NCI-H524 treated with DMSO at 0.1 percent for 48 hours (cell line): ENCODE data around the gene MYLK.
"Not testable (repeated sequence)": the region's sequence is repeated elsewhere in the genome, so short reads cannot be mapped to it uniquely, and the experiment has no call there.

Experiments used
- DNase-seq: peaks from one replicate; lab custom pipeline; 2025; lab: John Stamatoyannopoulos, UW

Gene MYLK

DNA sequence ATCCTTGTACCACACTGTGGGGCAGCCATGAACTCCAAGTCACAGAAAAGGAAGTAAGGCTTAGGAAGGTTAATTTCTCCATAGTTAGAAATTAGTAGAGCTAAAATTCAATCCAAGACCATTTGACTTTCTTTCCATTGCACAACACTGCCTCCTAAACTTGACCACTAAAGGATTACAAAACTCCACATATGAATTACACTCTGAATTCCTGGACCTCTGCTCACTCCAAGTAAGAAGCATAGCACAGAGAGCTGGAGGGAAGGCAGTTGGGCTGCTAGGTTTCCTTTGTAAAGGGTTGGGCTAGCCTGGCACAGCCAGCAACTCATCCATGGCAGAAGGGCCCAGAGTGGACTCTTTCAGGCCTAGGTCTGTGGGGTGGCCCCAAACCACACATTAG is 134.4 kb downstream of the MYLK start:
- DNase-seq: no peak

DNA sequence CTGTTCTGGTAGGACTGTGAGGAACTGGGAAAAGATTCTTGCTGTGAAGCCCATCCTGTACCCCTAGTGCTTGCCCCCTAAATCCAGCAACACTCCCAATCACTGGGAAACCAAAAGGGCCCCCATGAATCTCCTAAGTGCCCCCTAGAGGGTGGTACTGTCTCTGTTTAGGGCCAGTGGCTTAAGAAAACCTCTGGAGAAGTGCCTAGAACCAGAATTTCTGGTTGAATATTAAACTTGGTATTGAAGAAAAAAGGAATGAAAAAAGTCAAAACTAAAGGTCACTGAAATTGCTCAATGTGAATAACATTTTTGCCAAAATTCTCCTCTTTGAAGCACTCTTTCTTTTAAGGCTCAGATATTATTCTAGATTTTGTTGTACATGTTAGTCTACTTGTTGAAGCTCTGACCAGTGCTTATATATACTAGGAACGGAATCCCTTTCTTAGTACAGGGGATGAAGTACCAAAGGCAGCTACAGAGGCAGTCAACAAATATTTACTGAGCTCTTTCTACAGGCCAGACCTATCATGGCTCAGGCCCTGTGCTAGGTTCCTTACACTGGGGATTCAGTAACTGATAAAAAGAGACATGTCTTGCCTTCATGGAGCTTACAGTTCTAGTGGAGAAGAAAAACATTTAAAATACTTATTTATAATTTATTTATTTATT is 138.8 kb downstream of the MYLK start:
- no peak for DNase-seq

DNA sequence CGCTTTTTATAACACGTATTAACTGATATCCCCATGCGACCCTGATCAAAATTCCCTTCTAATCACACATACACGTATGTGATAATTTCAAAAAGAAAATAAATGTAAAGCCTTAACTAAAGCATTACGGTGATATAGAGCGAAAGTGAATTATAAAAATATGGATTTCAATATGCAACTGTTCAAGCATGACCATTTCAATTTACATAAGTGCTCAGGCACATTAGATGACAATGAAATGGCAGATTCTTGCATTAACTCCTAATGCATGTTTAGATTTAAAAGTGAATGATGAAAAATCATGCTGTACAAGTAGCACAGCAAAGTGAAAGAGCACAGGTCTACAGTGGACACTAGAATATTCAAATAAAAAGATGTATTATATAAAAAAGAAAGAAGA is 140.1 kb downstream of the MYLK start:
- no peak for DNase-seq

DNA sequence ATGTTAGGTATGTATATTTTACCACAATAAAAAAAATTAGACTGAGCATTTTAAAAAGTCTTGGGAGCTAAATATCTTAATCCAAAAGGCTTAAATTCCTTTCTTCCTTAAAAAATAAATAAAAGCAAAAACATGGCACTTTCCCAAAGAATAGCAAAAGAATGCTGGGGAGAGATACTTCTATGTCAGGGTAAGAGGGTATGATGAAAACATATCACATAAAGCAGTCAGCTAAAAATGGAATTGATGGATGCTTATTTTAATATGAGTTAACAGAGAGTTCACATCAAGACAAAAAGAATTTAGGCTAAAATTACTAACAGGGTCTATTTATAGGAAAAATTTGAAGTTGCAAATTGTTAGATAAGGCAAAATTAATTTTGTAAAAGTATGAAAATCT is 141.0 kb downstream of the MYLK start:
- no peak for DNase-seq

DNA sequence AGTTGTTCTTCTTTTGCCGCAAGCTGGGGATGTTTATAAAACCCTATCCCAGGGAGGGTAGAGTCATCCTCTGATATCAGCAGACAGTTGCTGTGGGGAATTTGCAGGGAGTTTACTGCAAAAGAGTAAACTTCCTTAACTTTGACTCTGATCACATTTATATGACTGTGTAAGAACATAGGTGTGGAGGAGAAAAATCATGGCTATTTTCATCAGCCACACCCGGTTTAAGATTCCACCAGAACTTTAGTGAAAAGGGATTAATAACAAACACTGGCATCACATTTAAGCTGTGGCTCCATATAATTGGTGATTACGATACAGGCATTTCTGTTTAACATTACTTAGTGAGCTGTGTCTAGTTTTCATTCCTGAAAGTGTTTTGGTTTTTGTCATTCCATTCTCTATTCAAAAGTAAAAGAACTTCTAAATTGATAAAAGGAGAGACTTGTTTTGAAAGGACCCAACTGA is 143.1 kb downstream of the MYLK start:
- DNase-seq: no peak

DNA sequence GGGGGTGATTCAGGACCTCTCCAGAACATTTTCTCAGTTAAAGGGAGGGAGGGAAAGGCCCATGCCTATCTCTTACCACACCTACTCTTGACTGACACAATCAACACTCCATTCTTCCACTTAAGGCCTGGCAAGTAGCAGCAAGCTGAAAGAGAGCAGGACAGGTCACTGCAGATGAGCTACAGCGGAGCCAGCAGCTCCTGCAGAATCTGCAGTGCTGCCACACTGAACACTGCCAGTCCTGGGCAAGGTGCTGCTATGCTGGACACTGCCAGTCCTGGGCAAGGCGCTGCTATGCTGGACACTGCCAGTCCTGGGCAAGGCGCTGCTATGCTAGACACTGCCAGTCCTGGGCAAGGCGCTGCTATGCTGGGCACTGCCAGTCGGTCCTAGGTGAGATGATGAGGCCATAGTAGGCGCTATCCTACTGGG is 143.7 kb downstream of the MYLK start:
- DNase-seq: no peak

DNA sequence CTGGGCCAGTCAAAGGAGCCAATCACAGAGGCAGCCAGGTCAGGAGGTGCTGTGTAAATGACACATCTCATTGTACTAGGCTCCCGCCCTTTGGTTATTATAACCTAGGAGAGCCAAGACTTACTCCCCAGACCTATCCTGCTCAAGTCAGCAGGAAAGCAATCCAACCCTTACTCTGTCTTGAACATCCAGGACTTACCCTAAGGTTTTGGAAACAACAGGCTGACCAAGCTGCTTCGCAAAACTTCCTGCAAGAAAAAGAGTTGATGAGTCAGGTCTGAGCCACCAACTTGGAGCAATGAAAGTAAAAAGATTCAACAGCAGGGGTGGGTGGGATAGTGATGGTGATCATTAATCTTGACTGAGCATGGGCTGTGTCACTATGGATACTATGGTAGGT is 144.4 kb downstream of the MYLK start:
- DNase-seq: no peak

DNA sequence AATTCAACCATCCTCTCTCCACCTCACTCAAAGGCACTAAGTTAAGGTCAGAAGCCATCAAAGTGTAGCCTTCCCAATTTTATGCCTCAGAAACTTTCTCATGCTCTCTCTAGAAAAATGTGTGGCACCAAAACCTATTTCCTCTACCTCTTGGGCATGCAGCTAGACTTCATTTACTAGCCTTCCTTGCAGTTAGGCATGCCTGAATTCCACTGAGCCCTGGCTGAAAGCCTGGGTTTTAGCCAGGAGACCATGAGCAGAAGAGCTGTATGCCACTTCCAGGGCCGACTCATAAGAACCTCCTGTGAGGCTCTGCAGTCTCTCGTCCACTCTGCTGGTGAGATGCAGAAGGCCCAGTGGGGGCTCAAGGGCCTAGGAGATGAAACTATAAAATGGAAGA is 145.0 kb downstream of the MYLK start:
- DNase-seq: no peak

DNA sequence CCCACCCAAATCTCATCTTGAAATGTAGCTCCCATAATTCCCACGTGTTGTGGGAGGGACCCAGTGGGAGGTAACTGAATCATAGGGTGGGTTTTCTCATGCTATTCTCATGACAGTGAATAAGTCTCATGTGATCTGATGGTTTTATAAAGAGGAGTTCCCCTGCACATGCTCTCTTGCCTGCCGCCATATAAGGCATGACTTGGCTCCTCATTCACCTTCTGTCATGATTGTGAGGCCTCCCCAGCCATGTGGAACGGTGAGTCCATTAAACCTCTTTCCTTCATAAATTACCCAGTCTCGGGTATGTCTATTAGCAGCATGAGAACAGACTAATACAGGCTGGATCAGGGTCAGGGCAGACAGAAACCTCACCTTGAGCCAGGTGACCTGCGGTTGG is 145.6 kb downstream of the MYLK start:
- DNase-seq: not testable (repeated sequence)

DNA sequence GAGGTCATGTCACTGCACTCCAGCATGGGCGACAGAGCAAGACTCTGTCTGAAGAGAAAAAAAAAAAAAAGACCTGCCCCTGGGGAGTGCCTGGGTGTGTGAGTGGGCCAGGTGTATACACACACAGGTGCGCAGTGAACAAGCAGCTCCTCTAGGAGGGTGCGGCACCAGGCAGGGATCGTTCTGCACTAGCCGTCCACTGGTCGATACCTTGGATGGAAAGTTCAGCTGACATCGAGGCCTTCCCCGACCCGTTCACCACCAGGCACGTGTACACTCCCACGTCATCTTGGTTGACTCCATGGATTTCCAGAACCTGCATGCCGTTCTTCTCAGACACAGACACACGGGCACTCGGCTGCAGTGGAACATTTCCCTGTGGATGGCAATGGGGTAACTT is 147.0 kb downstream of the MYLK start:
- DNase-seq: no peak

DNA sequence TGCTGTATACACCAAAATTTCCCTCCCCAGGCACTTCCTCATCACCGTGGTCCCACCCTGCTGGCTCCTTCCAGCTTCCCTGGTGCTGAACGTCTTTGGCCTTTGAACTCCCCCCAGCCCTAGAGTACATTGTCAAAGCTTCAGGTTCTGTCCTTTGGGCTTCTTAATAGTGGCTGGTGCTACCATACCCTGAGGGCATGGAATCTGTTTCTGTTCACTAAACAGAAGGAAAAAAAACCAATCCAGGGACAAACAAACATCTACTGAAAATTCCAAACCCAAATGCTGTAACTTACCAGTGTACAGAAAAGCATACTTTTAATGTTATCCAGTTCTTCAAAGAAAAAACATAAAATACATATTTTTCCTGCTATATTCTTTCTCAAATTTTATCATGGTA is 148.7 kb downstream of the MYLK start:
- DNase-seq: no peak

DNA sequence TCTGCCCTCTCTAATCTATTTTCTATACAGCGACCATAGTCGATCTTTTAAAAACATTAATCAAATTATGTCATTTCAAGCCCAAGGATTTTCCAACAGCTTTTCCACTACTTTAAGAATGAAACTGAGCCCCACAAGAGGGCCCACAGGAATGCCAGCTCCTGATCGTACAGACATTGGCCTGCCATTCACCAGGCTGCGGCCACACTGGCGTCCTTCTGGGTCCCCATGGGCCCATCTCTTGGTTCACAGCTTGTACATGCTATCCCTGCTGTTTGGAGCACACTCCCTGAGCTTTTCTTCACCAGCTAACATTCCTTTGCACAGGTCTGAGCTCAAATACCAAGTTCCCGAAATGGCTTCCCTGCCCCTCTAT is 149.6 kb downstream of the MYLK start:
- no peak for DNase-seq

DNA sequence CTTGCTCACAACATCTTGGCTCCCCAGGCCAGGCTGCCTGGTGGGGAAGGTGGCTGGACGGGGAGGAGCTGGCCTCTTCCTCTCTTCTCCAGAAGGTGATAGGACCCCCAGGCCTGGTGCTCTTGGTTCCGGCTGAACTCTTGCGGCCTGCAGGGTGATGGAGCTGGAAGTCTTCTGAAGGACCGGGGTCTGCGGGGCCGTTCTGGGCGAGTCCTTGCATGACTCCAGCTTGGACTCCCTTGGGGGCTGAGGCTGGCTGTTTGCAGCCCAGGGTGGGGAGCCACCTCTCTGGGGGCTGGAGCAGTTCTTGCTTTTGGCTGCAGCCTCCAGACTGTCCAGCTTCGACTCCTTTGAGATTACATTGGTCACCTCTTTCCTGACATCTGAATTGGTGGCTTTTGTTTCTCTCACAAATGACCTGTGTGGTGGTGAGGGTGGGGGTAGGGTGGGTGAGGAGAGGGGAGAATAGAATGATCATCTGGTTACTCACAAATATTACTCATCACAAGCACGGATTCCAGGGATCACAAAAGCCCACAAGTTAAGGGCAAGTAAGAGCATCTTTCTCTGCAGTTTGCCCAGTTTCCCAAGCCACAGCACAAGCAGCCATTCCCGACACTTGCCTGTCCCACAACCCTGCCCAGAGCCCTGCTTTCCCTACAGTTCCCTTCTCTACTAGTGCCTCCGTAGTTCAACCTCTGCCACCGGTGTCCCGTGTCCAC is 150.2 kb downstream of the MYLK start:
- no peak for DNase-seq

DNA sequence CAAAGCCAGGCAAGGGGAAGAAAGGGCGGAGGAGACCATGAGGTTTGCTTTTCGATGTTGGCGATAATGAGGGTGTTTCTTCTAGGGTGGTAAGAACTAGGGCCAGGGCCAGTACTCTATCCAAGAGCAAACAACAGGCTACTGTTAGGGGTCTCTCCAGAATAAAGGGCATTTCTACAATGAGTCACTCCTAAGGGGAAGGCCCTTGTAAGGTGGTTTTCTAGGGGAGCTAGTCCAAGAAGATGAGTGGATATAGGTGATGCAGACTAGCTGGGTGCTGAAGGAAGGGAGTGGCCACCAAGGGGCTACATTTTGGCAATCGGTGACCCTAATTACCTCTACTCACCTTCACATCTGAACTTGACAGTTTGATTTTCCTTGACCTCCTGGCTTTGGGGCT is 150.8 kb downstream of the MYLK start:
- no peak for DNase-seq

DNA sequence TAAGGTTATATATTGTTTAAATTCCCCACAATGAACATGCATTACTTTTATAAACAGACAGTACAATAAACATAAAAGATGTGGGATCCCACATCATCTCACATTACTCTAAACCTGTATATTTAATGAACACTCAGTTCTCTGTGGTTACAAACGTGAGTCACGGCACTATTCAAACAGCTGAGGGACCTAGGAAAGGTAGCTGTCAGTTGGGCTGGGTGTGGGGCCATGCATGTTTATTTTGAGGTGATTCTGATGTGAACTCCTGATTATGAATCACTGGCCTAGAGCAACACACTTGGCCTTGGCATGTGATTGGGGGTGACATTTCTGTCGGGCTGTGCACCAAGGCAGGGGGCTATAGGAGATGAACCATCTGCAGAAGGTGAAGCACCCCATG is 151.7 kb downstream of the MYLK start:
- no peak for DNase-seq

DNA sequence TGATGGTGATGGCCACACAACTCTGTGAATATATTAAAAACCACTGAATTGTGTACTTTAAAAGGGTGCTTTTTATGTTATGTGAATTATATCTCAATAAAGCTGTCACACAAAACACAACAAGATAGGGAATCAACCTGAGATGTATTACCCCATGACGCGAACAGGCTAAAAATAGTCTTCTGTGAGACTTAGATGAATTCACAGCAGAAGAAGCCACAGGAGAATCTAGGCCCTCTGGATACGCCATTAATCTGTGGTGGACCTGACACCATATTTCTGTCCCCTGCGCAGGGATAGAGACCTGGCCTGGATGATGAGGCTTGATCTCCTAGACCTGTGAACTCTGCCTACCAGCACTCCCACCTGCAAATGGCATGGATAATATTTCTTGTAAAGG is 153.3 kb downstream of the MYLK start:
- DNase-seq: no peak

DNA sequence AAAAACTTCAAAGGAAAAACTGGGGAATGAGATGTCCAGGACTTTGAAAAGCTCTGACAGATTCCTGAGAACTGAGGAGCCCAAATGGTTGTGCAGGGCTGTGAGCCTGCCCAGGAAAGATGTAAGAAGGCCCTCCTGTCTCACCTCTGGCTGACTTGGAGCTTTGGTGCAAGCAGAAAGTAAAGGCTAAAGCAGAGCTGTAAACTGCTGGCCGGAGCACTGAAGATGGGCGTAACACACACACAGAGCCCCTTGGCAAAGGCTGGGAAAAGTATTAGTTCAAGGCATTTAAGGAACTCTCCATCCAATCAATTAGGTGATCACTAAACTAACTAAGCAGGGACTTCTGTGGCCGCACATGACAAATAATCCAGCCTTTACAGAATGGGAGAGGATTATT is 155.1 kb downstream of the MYLK start:
- DNase-seq: no peak

DNA sequence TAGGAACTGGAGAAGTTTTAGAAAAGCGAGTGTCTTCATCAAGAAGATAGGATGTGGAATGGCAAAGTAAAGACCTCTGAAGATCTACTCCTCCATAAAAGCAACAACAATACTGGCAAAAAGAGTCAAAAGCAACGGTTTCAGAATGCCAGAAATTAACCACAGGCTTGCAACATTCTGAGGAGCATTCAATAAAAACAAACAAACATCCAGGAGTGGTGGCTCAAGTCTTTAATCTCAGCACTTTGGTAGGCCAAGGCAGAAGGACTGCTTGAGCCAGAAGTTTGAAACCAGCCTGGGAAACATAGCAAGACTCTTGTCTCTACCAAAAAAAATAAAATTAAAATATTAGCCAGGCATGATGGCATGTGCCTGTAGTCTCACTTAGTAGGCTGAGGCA is 156.1 kb downstream of the MYLK start:
- no peak for DNase-seq

DNA sequence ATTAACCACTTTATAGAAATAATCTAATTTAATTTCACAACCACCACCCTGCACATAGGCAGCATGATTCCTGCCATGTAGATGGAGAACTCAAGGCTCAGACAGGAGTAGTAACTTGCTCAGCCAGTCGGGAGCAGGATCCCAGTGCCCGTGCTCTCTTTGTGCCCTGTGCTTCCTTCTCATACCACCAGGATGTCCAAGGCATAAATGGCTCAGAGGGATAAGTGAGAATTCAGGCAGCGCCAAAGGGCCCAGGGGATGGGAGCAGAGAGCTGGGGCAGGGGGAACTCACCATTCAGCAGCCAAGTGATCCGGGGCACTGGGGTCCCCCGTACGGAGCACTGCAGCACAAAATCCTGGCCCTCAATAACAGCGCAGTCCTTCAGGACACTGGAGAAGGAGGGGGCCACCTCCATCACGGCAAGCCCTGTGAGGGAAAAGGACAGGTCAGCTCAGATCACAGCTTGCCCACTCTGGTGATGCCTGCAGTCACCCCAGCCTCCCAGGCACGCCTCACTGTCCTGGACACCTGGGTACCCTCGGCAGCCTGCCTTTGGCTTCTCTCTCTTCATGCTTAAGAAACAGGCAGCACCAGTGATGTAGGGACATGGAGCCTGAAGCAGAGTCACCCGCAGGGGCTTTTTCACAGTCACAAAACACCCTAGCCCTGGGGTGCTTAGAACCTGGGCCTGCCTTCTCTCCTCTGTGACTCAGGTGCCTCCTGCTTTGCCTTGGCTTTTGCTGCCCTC is 158.3 kb downstream of the MYLK start:
- no peak for DNase-seq

DNA sequence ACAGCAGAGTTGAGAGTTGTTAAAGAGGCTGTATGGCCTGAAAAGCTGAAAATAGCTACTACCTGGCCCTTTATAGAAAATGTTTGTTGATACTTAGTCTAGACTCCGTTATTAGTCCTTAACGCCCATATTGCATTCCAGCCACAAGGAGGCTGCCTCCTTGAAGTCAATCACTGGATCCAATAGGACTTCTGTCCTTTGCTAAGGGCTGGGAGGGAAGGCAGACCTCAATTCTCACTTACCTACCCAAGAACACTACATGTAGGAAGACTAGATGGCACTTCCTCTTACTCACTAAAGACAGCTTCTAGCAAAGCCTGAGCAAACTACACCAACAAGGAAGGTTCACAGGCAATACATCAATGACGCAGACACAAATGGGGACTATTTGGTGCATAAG is 159.8 kb downstream of the MYLK start:
- DNase-seq: no peak

DNA sequence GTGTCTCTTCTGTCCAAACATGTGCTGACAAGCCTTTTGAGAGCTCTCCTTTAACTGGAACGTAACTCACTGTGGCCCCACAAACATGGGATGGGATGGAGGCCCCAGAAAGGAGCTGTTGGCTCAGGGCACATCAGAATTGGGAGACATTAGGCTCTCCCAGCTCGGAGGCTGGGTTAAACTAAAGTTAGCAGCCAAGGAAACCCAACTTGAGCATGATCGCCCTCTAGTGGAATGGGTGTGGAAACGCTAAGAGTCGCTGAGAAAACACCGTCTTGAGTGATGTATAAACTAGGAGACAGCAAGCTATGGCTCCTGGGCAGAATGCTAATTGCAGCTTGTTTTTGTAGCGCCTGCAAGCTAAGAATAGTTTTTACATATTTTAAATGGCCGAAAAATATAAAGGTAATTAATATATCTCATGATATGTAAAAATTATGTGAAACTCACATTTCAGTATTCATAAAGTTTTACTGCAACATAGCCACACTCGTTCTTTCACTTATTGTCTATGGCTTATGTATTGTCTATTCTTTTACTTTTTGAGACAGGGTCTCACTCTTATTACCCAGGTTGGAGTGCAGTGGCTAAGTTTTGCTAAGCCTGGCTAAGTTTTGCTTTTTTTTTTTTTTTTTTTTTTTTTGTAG is 160.5 kb downstream of the MYLK start:
- no peak for DNase-seq

DNA sequence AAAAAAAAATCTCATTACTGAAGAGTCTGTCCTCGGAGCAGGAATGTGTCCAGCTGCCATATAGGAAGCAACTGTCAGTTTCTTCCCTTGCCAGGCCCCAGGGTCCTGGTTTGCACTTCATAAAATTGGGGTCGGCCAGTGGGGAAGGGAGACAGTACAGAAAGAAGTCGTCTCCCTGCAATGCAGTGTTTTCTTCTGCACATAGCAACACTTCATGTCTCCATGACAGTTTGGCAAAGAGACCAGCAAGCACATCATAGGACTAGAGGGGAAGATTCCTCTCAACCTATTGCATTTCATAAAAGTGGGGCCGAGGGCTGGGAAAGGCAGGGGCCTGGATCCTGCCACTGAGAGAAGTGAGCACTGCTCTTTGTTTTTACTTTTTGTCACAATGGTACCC is 161.1 kb downstream of the MYLK start:
- no peak for DNase-seq

DNA sequence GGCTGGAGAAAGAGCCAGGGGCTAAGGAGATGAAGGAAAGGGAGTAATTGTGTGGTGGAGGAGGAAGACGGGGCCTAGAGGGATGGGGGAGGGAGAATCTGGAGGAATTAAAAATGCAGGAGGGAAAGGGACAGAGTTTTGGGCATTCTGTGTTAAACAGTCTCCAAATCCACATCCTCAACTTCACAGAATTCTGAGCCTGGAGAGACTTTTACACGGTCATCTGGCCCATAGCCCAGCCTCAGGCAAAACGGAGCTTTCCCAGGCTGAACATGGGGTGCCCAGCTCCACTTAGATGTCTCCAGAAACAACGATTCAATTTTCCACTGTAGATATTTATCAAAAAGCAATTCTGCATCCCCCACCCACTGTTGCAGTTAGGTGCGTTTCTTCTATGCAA is 161.7 kb downstream of the MYLK start:
- no peak for DNase-seq
